GM21619 (cell line): Measurements from ENCODE around the gene POTEM.
"Not testable (repeated sequence)": the region's sequence is repeated elsewhere in the genome, so short reads cannot be mapped to it uniquely, and the experiment has no call there.

ENCODE experiments used
- ATAC-seq: cut with Tn5 transposase; IDR thresholded peaks from one replicate; pipeline ENCODE4 v1.9.1; 2021; ENCODE audit not compliant: unreplicated experiment

Gene POTEM

GRCh38 chr14:19036811-19037382 lies 69.7 kb downstream of the POTEM start:
- ATAC-seq = not testable (repeated sequence)

- ATAC-seq = not testable (repeated sequence)
These were observed 70.9 kb downstream of the POTEM start for GRCh38 chr14:19038060-19038664.

GRCh38 chr14:19038785-19039184 lies 71.6 kb downstream of the POTEM start:
- ATAC-seq = not testable (repeated sequence)

- ATAC-seq = not testable (repeated sequence)
These were observed 76.2 kb downstream of the POTEM start for GRCh38 chr14:19043384-19043783.
